RWPE2 (cell line): ENCODE results near the gene FAM78A.

Source experiments
- ATAC-seq: fragments of 200-7000 bp; cut with Tn5 transposase; 3 replicates; pipeline ENCODE4 v1.9.1; 2021; ENCODE audit warnings: low read depth
- DNase-seq: peaks from one replicate; pipeline ENCODE4 v3.0.0-alpha.2; 2020; ENCODE audit warnings: low spot score
- H3K27ac ChIP-seq: fragments of 450-650 bp; 2 replicates; pipeline ENCODE4 v1.5.1; 2017; ENCODE audit warnings: mild to moderate bottlenecking; ENCODE audit not compliant: poor library complexity, severe bottlenecking
- H3K27me3 ChIP-seq: fragments of 250-450 bp; sonication (Bioruptor Pico); 2 replicates; pipeline ENCODE4 v1.5.1; 2021; ENCODE audit warnings: mild to moderate bottlenecking, moderate library complexity; ENCODE audit not compliant: insufficient read depth, poor library complexity, severe bottlenecking
- H3K36me3 ChIP-seq: fragments of 250-450 bp; sonication (Bioruptor Pico); 2 replicates; pipeline ENCODE4 v1.5.1; 2020; ENCODE audit warnings: low read depth, mild to moderate bottlenecking, moderate library complexity
- H3K4me1 ChIP-seq: fragments of 250-450 bp; sonication (Bioruptor Pico); 2 replicates; pipeline ENCODE4 v1.5.1; 2021; ENCODE audit warnings: mild to moderate bottlenecking, moderate library complexity; ENCODE audit not compliant: insufficient read depth, poor library complexity, severe bottlenecking
- H3K4me3 ChIP-seq: fragments of 250-450 bp; sonication (Bioruptor Pico); 2 replicates; pipeline ENCODE4 v1.5.1; 2021; ENCODE audit warnings: mild to moderate bottlenecking, moderate library complexity; ENCODE audit not compliant: severe bottlenecking
- H3K9me3 ChIP-seq: fragments of 250-450 bp; sonication (Bioruptor Pico); 2 replicates; pipeline ENCODE4 v1.5.1; 2021; ENCODE audit warnings: mild to moderate bottlenecking, moderate library complexity; ENCODE audit not compliant: severe bottlenecking
- TF ChIP-seq, protein P1 (sequence below): fragments of 450-650 bp; IDR thresholded peaks from one replicate; pipeline ENCODE4 v1.5.1; 2017; ENCODE audit warnings: mild to moderate bottlenecking, moderate library complexity; ENCODE audit not compliant: poor library complexity, severe bottlenecking

Gene FAM78A

GRCh38 chr9:131222460-131222859, 53.9 kb downstream of the FAM78A start:
- no peaks in the 10 kb centered on the region for H3K4me1 ChIP-seq
- H3K36me3 ChIP-seq = peaks cover 17% of the 10 kb centered on the region
- H3K9me3 ChIP-seq = no peaks in the 10 kb centered on the region
- no peak overlapping the region for H3K4me3 ChIP-seq
- TF ChIP-seq, protein P1, sequence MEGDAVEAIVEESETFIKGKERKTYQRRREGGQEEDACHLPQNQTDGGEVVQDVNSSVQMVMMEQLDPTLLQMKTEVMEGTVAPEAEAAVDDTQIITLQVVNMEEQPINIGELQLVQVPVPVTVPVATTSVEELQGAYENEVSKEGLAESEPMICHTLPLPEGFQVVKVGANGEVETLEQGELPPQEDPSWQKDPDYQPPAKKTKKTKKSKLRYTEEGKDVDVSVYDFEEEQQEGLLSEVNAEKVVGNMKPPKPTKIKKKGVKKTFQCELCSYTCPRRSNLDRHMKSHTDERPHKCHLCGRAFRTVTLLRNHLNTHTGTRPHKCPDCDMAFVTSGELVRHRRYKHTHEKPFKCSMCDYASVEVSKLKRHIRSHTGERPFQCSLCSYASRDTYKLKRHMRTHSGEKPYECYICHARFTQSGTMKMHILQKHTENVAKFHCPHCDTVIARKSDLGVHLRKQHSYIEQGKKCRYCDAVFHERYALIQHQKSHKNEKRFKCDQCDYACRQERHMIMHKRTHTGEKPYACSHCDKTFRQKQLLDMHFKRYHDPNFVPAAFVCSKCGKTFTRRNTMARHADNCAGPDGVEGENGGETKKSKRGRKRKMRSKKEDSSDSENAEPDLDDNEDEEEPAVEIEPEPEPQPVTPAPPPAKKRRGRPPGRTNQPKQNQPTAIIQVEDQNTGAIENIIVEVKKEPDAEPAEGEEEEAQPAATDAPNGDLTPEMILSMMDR = no peak
- no peak overlapping the region for H3K27ac ChIP-seq
- DNase-seq = no peak
- no peaks in the 10 kb centered on the region for H3K27me3 ChIP-seq
- no peak for ATAC-seq

DNA sequence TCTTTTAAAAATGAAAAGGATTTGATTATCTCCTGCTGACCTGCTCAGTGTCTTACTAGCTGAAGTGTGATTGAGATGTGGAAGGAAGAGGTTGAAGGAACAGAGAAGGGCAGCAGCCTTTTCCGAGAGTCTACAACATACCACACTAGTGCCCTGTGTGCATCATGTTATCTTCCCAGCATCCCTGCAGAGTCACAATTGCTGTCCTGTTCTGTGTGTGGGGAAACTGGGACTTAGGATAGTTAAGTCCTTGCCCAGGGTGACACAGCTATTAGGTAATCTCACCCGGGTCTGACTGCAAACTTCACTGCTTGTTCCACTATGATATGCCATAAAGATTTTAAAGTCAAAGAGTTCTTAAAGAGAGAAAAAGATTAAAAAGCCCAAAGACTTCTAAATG, 55.8 kb downstream of the FAM78A start:
- Histone ChIP-seq H3K9me3 (no peaks in the 10 kb centered on the region), H3K27me3 (no peaks in the 10 kb centered on the region), H3K4me1 (no peaks in the 10 kb centered on the region), H3K36me3 (peaks cover 25% of the 10 kb centered on the region), H3K27ac (no peak overlapping the region), H3K4me3 (no peak overlapping the region)
- DNase-seq = no peak
- TF ChIP-seq, protein P1 = no peak
- no peak for ATAC-seq

DNA sequence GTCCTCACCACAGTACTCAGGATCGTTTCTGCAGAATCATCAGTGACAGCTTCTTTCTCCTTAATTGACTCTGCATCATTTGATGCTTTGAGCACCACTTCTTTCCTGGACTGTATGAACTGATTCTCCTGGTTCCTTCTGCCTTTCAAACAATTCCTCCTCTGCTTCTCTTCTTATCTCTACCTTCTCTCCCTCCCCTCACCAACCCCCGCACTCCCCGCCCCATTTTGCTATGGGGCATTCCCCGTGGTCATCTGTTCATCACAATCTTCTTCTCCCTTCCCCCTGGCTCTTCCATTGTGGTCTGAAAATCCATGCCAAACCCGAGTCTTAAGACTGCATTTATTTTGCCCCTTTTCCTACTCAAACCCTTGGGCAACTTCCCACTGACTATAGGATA, 57.9 kb downstream of the FAM78A start:
- Histone ChIP-seq H3K4me3 (no peak overlapping the region), H3K4me1 (no peaks in the 10 kb centered on the region), H3K27ac (no peak overlapping the region), H3K36me3 (peaks cover 12% of the 10 kb centered on the region), H3K27me3 (no peaks in the 10 kb centered on the region), H3K9me3 (no peaks in the 10 kb centered on the region)
- no peak for DNase-seq
- TF ChIP-seq, protein P1 = no peak
- no peak for ATAC-seq

DNA sequence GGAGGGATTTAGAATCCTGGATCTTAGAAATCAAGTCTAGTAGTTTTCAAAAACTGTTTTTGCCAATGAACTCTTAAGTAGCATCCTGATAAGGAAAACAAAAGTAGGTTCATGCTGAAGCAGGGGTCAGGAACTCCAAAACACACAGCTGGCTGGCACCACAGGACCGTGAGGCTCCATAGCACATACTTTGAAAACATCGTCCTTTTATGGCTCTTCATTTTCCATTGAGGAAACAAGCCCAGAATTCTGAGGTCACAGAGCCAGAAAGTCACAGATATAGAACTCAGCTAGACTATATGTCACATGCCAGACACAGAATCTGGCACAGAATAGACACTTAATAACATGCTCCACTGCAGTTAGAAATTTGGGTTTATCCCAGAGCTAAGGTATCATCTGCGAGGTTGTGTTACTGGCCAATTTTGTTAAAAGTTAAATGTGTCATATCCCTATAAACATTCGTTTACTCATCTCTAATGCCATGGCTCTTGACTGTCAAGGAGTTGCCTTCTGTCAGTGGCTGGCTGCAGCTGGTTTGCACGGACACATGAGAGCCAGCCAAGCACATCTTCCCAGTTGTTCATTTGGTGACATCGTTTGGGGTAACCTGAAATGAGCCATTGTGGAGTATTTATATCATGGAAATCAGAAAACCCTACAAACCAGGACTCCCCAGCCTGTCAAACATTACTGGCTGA, 58.8 kb downstream of the FAM78A start:
- no peak for DNase-seq
- TF ChIP-seq, protein P1 = no peak

DNA sequence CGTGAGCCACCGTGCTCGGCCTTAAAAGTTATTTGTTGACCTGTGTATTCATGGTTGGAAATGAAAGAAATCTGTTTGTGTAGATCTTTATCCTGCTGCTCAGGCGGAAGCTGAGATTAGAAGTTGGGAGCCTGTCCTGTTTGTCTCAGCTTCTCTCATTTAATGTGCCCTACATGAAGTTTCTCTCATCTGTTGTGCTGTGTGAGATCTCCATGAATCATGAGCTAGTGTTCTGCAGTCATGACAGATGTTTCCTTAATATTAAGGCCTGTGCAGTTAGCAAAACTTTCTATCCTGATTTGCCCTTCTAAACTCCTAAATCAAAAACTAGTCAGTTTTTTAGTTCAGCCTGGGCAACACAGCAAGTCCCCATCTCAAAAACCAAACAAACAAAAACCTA, 59.5 kb downstream of the FAM78A start:
- TF ChIP-seq, protein P1 = no peak
- H3K36me3 ChIP-seq = peaks cover 9% of the 10 kb centered on the region
- H3K9me3 ChIP-seq = no peaks in the 10 kb centered on the region
- no peaks in the 10 kb centered on the region for H3K4me1 ChIP-seq
- DNase-seq (no peak), ATAC-seq (no peak)
- no peak overlapping the region for H3K4me3 ChIP-seq
- no peak overlapping the region for H3K27ac ChIP-seq
- H3K27me3 ChIP-seq = no peaks in the 10 kb centered on the region

More for the DNA sequence above, 58.8 kb downstream of the FAM78A start:
- Histone ChIP-seq H3K4me3 (no peak overlapping the region), H3K4me1 (no peaks in the 10 kb centered on the region), H3K27ac (no peak overlapping the region), H3K36me3 (peaks cover 9% of the 10 kb centered on the region), H3K9me3 (no peaks in the 10 kb centered on the region), H3K27me3 (no peaks in the 10 kb centered on the region)
- no peak for ATAC-seq
